Esophagus squamous epithelium (tissue), 5 donors: ENCODE measurements around the gene MAGOH. TPM values are rescaled to one million over a fixed set of nuclear protein-coding genes. Genes with fewer than 3 reads are reported as not detected.

Experiments used
- DNase-seq: peaks from one replicate; lab custom pipeline; 2025; lab: John Stamatoyannopoulos, UW
- H3K27ac ChIP-seq, 4 donors: fragments of 200-600 bp; sonication (generic); one replicate each; pipeline ENCODE4 v1.5.1; 2016 to 2019; ENCODE audit warnings: mild to moderate bottlenecking in 1 of 4
- H3K27me3 ChIP-seq, 4 donors: fragments of 200-600 bp; sonication (generic); 1 replicate in 3 of 4; 2 replicates in 1 of 4; pipeline versions ENCODE4 v1.5.1 to v1.6.0; 2017 to 2021; ENCODE audit warnings: antibody characterized with exemption in 1 of 4
- H3K36me3 ChIP-seq, 3 donors: fragments of 200-600 bp; sonication (generic); one replicate each; pipeline ENCODE4 v1.5.1; 2016 to 2019
- H3K4me1 ChIP-seq, 3 donors: fragments of 200-600 bp; sonication (generic); one replicate each; pipeline ENCODE4 v1.5.1; 2017 to 2019
- H3K4me3 ChIP-seq, 4 donors: fragments of 200-600 bp; sonication (generic); 1 replicate in 3 of 4; 2 replicates in 1 of 4; pipeline ENCODE4 v1.5.1; 2016 to 2019; ENCODE audit warnings: mild to moderate bottlenecking in 2 of 4, moderate library complexity in 1 of 4
- H3K9me3 ChIP-seq, 3 donors: fragments of 200-600 bp; sonication (generic); one replicate each; pipeline ENCODE4 v1.5.1; 2016 to 2019
- POLR2A ChIP-seq, 4 donors: fragments of 450-650 bp; IDR thresholded peaks; one replicate each; pipeline ENCODE4 v1.6.1; 2017; ENCODE audit warnings: antibody characterized with exemption in 4 of 4, mild to moderate bottlenecking in 4 of 4, moderate library complexity in 3 of 4
- WGBS, 2 donors: methylation state at CpG; one replicate each; pipeline ENCODE4 v1.1.5; 2018; 5-methylcytosine and 5-hydroxymethylcytosine counted together
- intact Hi-C: fragments of 100-400 bp; cut with DNase I; formaldehyde crosslinking; loops from one replicate; pipeline ENCODE4 v1.15.0; 2022
- total RNA-seq, 4 donors: library from RNA; depleted of rRNA; stranded (reverse); fragments of >200 nt; gene quantifications; one replicate each; pipeline ENCODE4 v1.1.0, GENCODE V29; 2016
- TF ChIP-seq, protein P1 (sequence below), 6 experiments: fragments of 450-650 bp in 4 of 6; fragments of 200-600 bp in 2 of 6; sonication (generic) in 2 of 6; IDR thresholded peaks; one replicate each; pipeline ENCODE4 v1.5.1; 2016 to 2019; ENCODE audit warnings: antibody characterized with exemption in 6 of 6, mild to moderate bottlenecking in 4 of 6, moderate library complexity in 4 of 6
- donor health status: DM: yes; HTN: yes; CAD: no.

MAGOH gene
- total RNA-seq, 4 donors from 2014 or later, result 27.6 to 52.7 (median 41.8) TPM

- intact Hi-C loops, result no loop called here
- Histone ChIP-seq H3K9me3 (no peaks in the 10 kb centered on the region), H3K36me3 (peaks cover 0 to 22% (median 2%) of the 10 kb centered on the region in 3 donors), H3K4me3 (peak overlapping the region; percentile 68 to 95 (median 83)), H3K27me3 (no peaks in the 10 kb centered on the region), H3K27ac (peak overlapping the region; percentile 88 to 99 (median 97)), H3K4me1 (peaks cover 23 to 68% (median 26%) of the 10 kb centered on the region in 3 donors)
- TF ChIP-seq, protein P1, sequence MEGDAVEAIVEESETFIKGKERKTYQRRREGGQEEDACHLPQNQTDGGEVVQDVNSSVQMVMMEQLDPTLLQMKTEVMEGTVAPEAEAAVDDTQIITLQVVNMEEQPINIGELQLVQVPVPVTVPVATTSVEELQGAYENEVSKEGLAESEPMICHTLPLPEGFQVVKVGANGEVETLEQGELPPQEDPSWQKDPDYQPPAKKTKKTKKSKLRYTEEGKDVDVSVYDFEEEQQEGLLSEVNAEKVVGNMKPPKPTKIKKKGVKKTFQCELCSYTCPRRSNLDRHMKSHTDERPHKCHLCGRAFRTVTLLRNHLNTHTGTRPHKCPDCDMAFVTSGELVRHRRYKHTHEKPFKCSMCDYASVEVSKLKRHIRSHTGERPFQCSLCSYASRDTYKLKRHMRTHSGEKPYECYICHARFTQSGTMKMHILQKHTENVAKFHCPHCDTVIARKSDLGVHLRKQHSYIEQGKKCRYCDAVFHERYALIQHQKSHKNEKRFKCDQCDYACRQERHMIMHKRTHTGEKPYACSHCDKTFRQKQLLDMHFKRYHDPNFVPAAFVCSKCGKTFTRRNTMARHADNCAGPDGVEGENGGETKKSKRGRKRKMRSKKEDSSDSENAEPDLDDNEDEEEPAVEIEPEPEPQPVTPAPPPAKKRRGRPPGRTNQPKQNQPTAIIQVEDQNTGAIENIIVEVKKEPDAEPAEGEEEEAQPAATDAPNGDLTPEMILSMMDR (IDR thresholded peaks at IDR 0.05), result no peak
- TF ChIP-seq POLR2A (IDR thresholded peaks at IDR 0.05), result no peak
- no peak for DNase-seq
- WGBS, 2 donors, result 23 to 28% methylated on average over 13 of the region's 13 CpGs
Observed at GRCh38 chr1:53197291-53198200, 40.8 kb downstream of the MAGOH start.

- H3K4me1 ChIP-seq, result peaks cover 23 to 68% (median 26%) of the 10 kb centered on the region in 3 donors
- no peaks in the 10 kb centered on the region for H3K9me3 ChIP-seq
- DNase-seq, result peak; percentile 75
- H3K27me3 ChIP-seq, result no peaks in the 10 kb centered on the region
- WGBS, 2 donors, result 0 to 2% methylated on average over 5 to 8 of the region's 57 CpGs
- TF ChIP-seq POLR2A (IDR thresholded peaks at IDR 0.05), result peak in 3 of 4 donors; percentile 45 to 99 (median 95)
- TF ChIP-seq, protein P1 (IDR thresholded peaks at IDR 0.05), result peak in 1 of 6 experiments; percentile 14
- H3K27ac ChIP-seq, result peak within 1 kb of the TSS; percentile 88 to 99 (median 97)
- H3K36me3 ChIP-seq, result peaks cover 0 to 13% (median 0%) of the 10 kb centered on the region in 3 donors
- intact Hi-C loops, result no loop called here
- H3K4me3 ChIP-seq, result peak within 1 kb of the TSS; percentile 68 to 95 (median 83)
Observed at GRCh38 chr1:53196485-53197290, 41.6 kb downstream of the MAGOH start, which contains the start of gene CPT2. Gene CPT2, plus strand, starts transcription at chr1:53196824. Its CDS starts 120 bp downstream, at chr1:53196944.

DNA sequence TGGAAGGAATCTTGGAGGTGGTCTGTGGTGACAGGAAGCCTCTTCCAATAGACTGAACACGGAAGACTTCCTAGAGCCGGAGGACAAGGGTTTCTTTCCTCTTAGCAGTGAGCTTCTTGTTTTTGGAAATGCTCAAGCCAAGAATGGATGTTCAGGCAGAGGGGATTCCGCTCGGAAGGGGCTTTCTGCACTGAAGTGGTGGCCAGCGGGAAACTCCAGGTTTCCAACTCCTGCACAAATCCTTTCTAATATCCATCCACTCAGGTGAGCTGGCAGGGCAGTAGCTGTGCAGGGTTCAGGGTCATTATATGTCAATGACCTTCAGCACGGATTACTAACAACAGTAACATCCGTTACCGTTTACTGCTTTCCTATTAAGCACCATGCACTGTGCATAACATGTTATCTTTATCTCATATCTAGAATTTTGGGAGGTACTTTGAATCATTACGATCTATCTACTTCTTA is 42.3 kb downstream of the MAGOH start:
- intact Hi-C loops, result no loop called here
- WGBS, 2 donors, result 38 to 42% methylated on average over 9 of the region's 9 CpGs

GRCh38 chr1:53195246-53196016 is 42.9 kb downstream of the MAGOH start:
- WGBS, 2 donors, result 69 to 73% methylated on average over 9 to 10 of the region's 11 CpGs
- Histone ChIP-seq H3K27me3 (no peaks in the 10 kb centered on the region), H3K9me3 (no peaks in the 10 kb centered on the region), H3K27ac (peak overlapping the region; percentile 88 to 99 (median 97)), H3K36me3 (peaks cover 0 to under 1% (median 0%) of the 10 kb centered on the region in 3 donors), H3K4me3 (peak overlapping the region in 3 of 4 donors; percentile 68 to 95 (median 76)), H3K4me1 (peaks cover 23 to 57% (median 24%) of the 10 kb centered on the region in 3 donors)
- intact Hi-C loops, result no loop called here
- DNase-seq, result no peak
- no peak for TF ChIP-seq POLR2A (IDR thresholded peaks at IDR 0.05)
- TF ChIP-seq, protein P1 (IDR thresholded peaks at IDR 0.05), result no peak

More for the DNA sequence above, 42.3 kb downstream of the MAGOH start:
- DNase-seq, result no peak
- Histone ChIP-seq H3K36me3 (peaks cover 0 to 7% (median 0%) of the 10 kb centered on the region in 3 donors), H3K27me3 (no peaks in the 10 kb centered on the region), H3K4me3 (peak overlapping the region; percentile 68 to 95 (median 83)), H3K4me1 (peaks cover 23 to 63% (median 24%) of the 10 kb centered on the region in 3 donors), H3K27ac (peak overlapping the region; percentile 88 to 99 (median 97)), H3K9me3 (no peaks in the 10 kb centered on the region)
- no peak for TF ChIP-seq POLR2A (IDR thresholded peaks at IDR 0.05)
- TF ChIP-seq, protein P1 (IDR thresholded peaks at IDR 0.05), result no peak
